ENCODE measurements around the gene SMYD3.

DNA sequence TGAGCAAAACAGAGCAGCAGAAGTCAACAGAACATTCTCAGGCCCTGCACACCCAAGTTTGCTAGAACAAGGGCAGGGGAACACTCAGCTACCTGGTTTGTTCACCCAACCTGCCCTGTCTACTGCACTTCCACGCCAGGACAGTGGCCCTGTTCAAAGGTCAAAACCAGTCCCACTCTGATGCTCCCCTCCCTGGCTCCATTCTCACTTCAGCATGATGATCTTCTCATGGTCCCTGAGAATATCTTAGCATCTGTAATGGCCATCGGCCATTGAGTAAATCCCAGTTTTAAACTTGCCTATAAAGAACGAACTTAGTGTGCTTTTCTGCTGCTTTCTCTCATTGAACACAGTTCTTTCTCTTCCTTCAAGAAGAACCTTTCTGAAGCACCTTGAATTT is 293.6 kb downstream of the SMYD3 start:
- no peak for TF ChIP-seq CTCF (IDR thresholded peaks at IDR 0.05)
- no peak for TF ChIP-seq POLR2AphosphoS5 (IDR thresholded peaks at IDR 0.05)
- no peak for TF ChIP-seq POLR2A (IDR thresholded peaks at IDR 0.05)
